Stimulated activated CD8-positive, alpha-beta memory T cell treated with anti-CD3 and anti-CD28 coated beads, Interleukin-7, amount 100 ng/mL, for 4 hours (primary cell): ENCODE measurements around the gene LAMP1.
"Not testable (repeated sequence)": the region's sequence is repeated elsewhere in the genome, so short reads cannot be mapped to it uniquely, and the experiment has no call there.

Source experiments
- DNase-seq, 2 donors: peaks; one replicate each; pipeline ENCODE4 v3.0.0-alpha.2; 2020; ENCODE audit warnings: low read depth in 2 of 2

LAMP1 gene

DNA sequence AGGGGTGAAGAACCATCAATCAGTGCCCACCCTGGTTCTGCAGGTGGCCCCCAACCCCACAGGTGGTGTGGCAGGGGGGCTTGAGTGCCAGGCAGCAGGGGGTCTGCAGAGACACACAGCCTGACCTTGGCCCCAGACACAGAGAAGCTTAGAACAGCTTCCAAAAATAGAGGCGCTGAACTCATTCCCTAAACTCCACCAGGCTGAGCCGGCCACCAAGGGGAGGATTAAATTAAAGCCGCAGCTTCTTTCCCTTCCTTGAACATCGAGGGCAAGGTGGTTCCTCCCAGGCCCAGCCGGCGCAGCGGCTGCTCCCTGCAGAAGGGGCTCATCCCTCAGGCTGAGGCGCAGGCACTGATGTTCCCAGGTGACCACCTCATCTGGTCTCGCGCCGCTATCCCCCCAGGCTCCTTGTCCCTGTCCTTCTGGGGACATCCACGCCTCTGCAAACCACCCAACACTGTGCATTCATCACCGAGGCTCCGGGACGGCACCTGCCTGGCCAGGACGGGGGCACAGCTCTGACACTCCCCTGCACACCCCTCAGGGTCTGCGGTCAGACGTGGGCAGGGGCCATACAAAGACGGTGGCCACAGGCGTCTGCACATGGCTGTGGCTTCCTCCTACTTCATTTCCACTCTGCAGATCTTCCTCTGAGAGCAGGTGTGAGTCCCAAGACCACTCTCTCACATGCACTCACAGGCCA, 30.9 kb downstream of the LAMP1 start:
- DNase-seq = no peak

DNA sequence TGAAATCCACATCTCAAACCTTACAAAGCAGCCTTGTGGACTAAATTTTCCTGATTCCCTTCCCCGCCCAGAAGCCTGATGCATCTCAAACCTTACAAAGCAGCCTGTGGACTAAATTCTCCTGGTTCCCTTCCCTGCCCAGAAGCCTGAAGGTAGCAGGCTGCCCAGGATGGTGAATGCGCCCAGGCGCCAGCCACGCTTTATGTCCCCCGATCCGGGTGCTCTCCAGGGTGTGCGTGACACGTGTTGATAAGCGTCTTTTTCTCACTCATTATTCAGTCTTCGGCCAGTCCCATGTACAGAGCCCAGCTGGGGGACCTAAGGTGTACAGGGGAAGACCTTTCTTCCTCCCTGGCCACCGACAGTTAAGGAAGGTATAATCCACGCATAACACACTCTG, 31.8 kb downstream of the LAMP1 start:
- DNase-seq = no peak

DNA sequence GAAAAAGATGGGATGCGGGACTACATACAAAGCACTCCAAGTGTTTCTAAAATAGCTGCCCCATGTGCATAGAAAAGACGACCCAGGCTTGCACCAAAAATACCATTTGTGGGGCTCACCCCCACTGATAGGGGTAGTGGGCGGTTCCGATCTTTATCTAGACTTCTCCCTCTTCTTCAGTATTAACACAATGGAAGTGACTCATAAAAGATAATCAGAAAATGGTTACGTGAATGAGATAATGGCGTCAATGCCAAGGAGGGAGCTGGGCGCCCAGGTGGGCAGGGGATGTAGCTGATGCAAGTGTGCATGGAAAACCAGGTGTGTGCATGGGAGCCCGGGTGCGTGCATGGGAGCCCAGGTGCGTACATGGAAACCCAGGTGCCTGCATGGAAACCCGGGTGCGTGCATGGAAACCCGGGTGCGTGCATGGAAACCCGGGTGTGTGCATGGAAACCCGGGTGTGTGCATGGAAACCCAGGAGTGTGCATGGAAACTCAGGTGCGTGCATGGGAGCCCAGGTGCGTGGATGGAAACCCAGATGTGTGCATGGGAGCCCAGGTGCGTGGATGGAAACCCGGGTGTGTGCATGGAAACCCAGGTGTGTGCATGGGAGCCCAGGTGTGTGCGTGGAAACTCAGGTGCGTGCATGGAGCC, 32.7 kb downstream of the LAMP1 start:
- no peak for DNase-seq

- no peak for DNase-seq
Measured at GRCh38 chr13:113332615-113333014, 35.6 kb downstream of the LAMP1 start.

GRCh38 chr13:113333076-113333475, 36.0 kb downstream of the LAMP1 start:
- no peak for DNase-seq

DNA sequence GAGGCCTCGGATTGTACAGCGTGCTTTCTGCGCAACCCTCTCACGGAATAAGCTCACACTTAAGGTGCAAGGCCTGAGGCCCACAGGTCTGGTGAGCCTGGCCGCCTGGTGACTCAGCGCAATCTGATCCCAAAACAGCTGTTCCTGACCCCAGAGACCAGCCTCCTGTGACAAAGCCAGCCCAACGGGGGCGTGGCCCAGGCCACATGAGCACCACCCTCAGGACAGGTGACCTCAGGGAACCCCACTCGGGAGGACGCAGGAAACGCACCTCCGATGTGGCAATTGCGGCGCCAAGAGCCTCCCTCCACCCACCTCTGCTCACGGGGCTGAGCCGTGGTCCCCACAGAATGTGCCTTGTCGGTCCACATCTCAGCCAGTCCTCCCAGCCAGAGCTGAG, 40.5 kb downstream of the LAMP1 start:
- DNase-seq = no peak

DNA sequence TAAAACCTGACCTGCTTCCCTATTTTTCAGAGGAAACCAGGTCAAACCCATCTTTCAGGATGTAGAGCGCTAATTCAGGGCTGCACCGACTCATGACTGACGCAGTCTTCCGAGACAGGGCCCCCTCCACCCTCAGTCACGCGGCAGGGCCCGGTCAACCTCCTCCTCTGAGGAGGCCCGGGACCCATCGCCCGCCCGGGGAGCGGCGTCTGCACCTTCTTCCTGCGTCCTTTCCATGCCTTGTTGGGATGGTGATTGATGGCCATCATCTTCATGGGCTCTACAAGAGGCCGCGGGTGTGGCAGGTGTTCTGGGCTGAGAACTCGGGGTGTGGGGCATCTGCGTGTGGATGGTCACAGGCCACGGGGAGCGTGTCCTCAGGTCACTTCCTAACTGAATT, 40.9 kb downstream of the LAMP1 start:
- DNase-seq = no peak

DNA sequence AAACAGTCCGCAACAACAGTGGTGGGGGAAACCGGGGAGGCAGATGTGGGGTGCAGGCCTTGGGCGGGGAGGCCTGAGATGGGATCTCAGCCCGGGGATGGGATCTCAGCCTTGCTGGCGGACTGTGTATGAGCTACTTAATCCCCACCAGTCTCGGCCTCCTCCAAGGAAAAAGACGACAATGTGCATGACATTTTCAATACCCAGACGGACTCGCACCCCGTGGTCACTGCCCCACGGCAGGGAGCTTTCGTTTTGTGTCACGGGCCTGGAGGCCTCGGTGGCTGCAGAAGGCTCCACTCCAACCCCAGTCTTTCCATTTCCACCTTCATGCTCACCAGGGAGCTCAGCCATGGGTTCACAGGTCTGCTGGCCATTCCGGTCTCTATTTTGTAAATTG, 41.4 kb downstream of the LAMP1 start:
- no peak for DNase-seq

GRCh38 chr13:113342820-113343691, 46.0 kb downstream of the LAMP1 start:
- no peak for DNase-seq

- no peak for DNase-seq
Measured at GRCh38 chr13:113343692-113343968, 46.6 kb downstream of the LAMP1 start.

- DNase-seq = no peak
Measured at GRCh38 chr13:113345486-113345885, 48.4 kb downstream of the LAMP1 start.

- not testable (repeated sequence) for DNase-seq
Measured at GRCh38 chr13:113347736-113348225, 50.7 kb downstream of the LAMP1 start.

DNA sequence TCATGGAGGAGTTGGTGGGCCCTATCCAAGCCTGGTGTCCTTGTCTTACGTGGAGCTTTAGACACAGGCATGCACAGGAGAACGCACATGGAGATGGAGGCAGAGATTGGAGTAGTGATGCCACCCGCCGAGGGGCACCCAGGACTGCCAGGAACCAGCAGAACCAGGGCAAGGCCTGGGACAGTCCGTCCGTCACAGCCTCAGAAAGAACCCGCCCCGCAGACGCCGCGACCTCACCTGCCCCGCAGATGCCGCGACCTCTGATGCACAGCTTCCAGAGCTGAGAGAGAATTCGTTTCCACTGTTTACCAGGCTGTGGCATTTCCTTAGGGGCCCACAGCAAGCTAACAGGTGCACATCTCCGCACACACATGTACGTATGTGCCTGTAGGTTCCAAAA, 51.6 kb downstream of the LAMP1 start:
- DNase-seq = no peak

GRCh38 chr13:113349050-113349449, 52.0 kb downstream of the LAMP1 start:
- DNase-seq = no peak

DNA sequence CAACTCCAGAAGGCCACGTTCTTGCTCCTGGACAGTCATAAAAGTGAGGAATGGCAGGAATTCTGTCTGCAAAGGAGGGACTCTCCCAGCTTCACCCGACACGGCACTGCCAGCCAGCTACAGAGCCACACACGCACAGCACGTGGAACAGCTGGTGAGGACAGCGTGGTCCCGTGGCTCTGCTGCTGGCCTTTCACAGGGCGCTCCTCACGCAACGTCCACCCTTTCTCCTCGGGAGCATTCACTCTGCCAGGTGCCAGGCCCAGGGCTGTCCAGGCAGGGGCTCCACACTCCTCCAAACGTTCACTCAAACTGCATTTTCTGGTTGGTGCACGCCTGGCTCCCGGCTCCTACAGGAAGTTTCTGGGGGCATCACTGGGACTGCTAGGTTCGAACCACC, 52.5 kb downstream of the LAMP1 start:
- no peak for DNase-seq

DNA sequence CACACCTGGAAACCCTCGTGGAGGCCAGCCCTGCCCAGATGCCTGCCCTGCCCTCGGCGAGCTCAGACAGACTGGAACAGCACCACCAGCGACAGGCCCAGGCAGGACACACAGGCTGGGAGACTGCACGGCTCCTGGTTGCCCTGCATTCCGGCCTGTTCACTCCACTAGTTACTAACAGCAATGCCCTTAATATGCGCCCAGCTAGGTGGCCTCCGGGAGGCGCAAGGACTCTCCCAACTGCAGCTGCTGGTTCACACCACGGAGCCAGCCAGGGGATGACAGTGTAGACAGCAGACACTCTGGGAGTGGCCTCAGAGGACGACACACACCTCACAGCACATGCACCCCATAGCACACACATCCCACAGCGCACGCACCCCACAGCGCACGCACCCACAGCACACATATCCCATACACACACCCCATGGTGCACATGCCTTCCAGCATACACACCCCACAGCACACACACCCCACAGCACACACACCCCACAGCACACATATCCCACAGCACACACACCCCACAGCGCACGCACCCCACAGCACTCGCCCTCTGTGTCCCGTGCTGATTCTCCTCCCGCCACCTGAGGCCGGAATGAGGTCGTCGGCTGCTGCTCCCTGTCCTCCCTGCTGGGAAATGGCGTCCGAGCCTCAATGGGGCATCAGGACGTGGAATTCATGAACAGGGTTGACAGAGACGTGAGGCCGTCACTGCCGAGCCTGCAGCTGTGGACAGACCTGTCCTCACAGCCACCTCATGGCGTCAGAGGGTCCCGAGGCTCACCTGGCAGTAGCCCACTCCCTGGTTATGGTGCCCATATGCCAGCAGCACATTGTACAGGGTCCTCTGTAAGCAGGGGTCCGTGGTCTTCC, 53.3 kb downstream of the LAMP1 start:
- DNase-seq = no peak

GRCh38 chr13:113350938-113351335, 53.9 kb downstream of the LAMP1 start:
- no peak for DNase-seq

- DNase-seq = no peak
Measured at GRCh38 chr13:113351514-113352026, 54.5 kb downstream of the LAMP1 start.

DNA sequence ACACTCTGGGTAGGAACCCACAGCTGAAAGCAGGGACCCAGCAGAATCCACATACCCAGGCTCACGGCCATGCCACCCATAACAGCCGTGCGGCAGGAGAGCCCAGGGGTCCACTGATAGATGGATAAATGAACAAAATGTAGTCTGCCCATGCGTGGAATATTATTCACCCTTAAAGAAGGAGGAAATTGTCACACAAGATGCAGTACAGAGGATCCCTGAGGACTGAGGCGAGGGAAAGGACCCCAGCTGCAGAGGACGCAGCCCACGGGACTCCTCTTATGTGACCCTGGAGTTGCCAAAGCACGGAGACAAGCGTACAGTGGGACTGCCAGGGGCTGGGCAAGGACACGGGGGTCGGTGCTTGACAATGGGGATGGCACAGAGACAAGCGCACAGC, 56.2 kb downstream of the LAMP1 start:
- no peak for DNase-seq

DNA sequence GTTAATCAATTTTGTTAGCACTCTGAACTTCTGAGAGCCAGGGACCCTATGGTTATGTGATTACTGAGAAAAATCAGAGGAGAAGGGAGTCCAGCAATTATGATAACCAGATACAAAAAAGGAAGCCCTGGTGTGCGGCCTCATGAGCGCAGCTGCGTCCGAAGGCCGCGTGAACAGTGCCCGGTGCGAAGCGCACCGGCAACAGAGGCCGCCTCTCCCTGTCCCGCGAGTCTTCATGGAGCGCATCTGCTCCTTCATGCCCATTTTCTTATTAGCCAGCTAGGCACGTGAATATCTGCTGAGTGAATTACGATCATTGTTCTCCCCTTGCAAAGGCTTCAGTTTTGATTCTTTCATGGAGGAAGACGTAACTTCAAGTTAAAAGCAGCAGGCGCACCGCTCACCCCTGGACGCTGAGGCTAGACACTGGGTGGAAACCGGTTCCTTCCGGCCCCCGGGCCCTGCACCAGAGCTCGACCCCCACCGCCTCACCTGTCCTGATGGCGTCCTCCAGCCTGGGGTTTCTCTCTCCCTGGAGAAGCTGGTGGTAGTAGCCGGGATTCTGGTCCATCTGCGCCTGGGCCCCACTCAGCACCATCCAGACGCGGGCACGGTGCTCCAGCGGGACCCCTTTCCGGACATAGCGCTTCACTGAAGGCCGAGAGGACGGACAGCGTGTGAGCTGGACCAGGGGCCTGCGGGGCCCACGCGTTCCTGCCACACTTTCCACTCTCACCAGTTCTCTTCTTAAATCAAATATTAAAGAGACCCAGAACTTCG, 58.0 kb downstream of the LAMP1 start:
- DNase-seq = no peak

DNA sequence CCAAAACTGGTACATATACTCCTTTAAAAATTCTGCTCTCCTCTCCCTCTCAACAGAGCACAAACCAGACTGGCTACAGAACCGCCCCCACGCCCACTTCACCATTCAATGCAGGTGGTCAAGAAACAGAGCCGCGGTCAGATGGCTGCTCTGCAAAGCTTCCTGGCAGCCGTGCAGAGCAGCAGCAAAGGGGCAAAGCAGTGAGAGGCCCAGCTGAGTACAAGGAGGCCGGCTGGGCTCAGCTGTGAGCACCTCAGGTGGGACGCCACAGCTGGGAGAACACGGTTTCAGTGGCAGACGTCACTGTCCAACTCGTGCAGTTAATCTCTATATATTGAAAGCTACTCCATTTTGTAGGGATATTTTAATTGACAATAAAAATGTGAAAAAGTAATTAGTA, 58.6 kb downstream of the LAMP1 start:
- DNase-seq = no peak
